22Rv1 (cell line): ENCODE measurements around the gene COMMD9.

Source experiments
- H3K27ac ChIP-seq: fragments of 450-650 bp; 2 replicates; pipeline ENCODE4 v1.5.1; 2017
- ZFX ChIP-seq: fragments of 450-650 bp; IDR thresholded peaks from 2 replicates; pipeline ENCODE4 v1.6.1; 2017; ENCODE audit warnings: antibody characterized with exemption, borderline replicate concordance
- TF ChIP-seq, protein P1 (sequence below): fragments of 450-650 bp; IDR thresholded peaks from 2 replicates; pipeline ENCODE4 v1.5.1; 2017; ENCODE audit warnings: mild to moderate bottlenecking

Gene COMMD9

DNA sequence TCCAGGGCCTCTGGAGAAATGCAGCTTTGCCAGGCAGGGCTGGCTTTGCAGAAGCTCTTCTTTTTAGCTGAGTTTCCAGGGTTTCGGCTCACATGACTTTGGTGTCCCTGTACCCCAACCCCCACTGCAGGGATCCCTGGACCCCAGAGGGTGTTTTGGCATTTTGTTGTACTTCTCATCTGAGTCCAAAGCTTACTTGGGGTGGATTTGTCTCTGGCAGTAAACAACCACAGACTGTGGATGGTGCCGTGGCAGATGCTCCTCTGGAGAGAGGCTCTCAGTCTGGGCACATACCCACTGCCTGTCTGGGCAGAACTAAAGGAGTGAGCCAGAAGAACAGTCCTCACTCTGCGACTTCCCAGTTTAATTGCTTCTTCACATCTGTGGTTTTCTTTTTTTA, 49.6 kb downstream of the COMMD9 start:
- TF ChIP-seq, protein P1, sequence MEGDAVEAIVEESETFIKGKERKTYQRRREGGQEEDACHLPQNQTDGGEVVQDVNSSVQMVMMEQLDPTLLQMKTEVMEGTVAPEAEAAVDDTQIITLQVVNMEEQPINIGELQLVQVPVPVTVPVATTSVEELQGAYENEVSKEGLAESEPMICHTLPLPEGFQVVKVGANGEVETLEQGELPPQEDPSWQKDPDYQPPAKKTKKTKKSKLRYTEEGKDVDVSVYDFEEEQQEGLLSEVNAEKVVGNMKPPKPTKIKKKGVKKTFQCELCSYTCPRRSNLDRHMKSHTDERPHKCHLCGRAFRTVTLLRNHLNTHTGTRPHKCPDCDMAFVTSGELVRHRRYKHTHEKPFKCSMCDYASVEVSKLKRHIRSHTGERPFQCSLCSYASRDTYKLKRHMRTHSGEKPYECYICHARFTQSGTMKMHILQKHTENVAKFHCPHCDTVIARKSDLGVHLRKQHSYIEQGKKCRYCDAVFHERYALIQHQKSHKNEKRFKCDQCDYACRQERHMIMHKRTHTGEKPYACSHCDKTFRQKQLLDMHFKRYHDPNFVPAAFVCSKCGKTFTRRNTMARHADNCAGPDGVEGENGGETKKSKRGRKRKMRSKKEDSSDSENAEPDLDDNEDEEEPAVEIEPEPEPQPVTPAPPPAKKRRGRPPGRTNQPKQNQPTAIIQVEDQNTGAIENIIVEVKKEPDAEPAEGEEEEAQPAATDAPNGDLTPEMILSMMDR = no peak
- TF ChIP-seq ZFX = no peak
- H3K27ac ChIP-seq = no peak overlapping the region

DNA sequence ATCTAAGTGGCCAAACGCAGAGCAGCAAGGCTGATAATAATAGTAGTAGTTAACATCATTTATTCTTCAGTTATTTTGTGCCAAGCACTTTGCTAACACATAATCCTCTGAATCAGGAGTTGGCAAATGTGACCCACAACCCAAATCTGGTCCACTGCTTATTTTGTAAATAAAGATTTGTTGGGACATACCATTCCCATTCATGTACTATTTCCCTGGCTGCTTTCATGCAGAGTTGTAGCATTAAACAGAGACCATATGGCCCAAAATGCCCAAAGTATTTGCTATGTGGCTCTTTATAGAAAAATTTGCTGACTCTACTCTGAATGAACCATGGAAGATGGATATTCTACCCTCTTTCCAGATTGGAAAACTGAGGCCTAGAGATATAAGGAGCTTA, 50.3 kb downstream of the COMMD9 start:
- no peak overlapping the region for H3K27ac ChIP-seq
- TF ChIP-seq, protein P1 = no peak
- TF ChIP-seq ZFX = no peak

DNA sequence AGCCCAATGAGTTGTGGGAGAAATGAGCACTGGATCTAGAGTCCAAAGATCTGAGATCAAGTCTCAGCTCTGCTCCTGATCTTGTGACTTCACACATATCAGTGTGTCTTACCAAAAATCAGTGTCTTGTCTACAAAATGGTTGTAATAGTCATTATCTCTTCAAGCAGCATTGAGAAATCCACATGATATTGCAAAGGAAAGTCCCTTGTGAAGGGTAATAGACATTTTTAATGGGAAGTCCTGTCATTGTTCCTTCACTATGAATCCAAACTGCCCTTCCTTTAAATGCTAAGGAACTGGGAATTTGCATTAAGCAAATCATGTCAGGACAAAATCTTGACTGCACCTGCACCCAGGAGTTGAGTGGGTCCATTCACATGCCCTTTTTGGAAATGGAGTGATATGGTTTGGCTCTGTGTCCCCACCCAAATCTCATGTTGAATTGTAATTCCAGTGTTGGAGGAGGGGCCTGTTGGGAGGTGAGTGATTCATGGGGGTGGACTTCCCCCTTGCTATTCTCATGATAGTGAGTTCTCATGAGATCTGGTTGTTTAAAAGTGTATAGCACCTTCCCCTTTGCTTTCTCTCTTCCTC, 51.1 kb downstream of the COMMD9 start:
- H3K27ac ChIP-seq = no peak overlapping the region
- TF ChIP-seq, protein P1 = no peak
- TF ChIP-seq ZFX = no peak

DNA sequence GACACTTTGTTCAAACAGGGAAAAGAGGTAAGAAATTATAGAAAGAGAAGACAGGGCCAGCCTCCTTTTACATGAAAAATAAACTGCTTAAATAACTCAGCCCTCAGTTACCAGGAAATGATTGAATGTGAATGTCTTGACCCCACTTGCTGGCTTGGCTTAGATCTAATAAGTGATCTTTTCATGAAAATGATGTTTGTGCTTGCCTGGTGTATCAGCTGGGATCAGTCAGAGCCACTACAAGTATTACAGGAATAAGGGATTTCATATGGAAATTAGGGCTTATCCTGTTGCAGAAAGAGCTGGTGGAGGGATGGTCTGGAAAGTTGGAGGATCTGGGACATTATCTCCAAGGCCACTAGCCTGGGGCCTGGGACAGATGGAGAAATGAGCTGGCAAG, 51.8 kb downstream of the COMMD9 start:
- no peak overlapping the region for H3K27ac ChIP-seq
- TF ChIP-seq ZFX = no peak
- TF ChIP-seq, protein P1 = no peak

DNA sequence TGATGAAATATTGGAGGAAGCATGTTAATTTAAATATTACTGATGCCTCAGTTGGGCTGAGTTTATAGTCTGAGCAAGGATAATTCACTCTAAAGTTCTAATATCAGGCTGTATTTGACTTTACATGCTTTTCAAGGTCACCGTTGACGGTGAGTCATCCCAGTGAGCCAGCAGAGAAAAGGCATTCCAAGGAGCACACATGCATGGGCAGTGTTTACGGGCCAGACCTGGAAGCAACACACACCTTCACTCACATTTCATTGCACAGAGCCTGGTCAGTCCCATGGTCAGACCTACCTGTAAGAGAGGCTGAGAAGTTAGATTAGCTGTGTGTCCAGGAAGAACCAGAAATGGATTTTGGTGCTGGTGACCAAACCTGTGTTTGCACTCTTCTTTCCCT, 53.5 kb downstream of the COMMD9 start:
- no peak overlapping the region for H3K27ac ChIP-seq
- TF ChIP-seq, protein P1 = no peak
- TF ChIP-seq ZFX = no peak

DNA sequence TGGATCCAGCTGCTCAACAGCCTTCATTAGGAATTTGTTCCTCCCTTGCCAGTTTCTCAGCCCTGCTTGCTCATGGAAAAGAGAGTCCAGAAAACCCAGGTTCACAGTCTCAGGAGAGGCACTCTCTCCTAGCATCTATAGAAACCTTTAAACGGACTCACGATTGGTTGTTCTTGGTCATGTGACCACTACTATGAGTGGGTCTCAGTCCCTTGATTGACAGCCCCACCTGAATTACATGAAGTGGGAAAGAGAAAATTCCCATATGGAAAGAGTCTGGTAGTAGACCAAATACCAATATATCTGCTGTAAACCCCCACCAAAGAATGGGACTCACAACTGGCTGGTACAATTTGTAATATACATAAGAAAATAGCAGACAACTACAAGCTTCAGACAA, 54.4 kb downstream of the COMMD9 start:
- TF ChIP-seq, protein P1 = no peak
- no peak for TF ChIP-seq ZFX
- H3K27ac ChIP-seq = no peak overlapping the region

DNA sequence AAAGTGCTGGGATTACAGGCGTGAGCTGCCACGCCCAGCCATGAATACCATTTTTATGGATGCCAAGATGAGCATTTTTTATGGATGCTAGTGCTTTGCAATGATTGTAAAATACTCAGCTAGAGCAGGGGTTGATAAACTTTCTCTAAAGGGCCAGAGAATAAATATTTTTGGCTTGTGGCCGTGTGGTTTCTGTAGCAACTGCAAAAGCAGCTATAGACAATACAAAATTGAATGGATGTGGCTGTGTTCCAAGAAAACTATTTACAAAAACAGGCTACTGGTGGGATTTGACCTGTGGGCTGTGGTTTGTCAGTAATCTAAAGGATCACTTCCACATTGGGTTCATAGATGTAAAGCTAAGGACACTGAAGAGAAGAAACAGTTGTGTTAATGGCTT, 56.0 kb downstream of the COMMD9 start:
- no peak for TF ChIP-seq ZFX
- TF ChIP-seq, protein P1 = no peak
- no peak overlapping the region for H3K27ac ChIP-seq
